HG03558 (cell line): Measurements from ENCODE around the gene WDR46.

ENCODE experiments used
- ATAC-seq: cut with Tn5 transposase; IDR thresholded peaks from one replicate; pipeline ENCODE4 v1.9.1; 2021; ENCODE audit warnings: moderate number of reproducible peaks; ENCODE audit not compliant: unreplicated experiment; ENCODE audit errors: extremely low read depth

WDR46 gene, protein sequence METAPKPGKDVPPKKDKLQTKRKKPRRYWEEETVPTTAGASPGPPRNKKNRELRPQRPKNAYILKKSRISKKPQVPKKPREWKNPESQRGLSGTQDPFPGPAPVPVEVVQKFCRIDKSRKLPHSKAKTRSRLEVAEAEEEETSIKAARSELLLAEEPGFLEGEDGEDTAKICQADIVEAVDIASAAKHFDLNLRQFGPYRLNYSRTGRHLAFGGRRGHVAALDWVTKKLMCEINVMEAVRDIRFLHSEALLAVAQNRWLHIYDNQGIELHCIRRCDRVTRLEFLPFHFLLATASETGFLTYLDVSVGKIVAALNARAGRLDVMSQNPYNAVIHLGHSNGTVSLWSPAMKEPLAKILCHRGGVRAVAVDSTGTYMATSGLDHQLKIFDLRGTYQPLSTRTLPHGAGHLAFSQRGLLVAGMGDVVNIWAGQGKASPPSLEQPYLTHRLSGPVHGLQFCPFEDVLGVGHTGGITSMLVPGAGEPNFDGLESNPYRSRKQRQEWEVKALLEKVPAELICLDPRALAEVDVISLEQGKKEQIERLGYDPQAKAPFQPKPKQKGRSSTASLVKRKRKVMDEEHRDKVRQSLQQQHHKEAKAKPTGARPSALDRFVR

DNA sequence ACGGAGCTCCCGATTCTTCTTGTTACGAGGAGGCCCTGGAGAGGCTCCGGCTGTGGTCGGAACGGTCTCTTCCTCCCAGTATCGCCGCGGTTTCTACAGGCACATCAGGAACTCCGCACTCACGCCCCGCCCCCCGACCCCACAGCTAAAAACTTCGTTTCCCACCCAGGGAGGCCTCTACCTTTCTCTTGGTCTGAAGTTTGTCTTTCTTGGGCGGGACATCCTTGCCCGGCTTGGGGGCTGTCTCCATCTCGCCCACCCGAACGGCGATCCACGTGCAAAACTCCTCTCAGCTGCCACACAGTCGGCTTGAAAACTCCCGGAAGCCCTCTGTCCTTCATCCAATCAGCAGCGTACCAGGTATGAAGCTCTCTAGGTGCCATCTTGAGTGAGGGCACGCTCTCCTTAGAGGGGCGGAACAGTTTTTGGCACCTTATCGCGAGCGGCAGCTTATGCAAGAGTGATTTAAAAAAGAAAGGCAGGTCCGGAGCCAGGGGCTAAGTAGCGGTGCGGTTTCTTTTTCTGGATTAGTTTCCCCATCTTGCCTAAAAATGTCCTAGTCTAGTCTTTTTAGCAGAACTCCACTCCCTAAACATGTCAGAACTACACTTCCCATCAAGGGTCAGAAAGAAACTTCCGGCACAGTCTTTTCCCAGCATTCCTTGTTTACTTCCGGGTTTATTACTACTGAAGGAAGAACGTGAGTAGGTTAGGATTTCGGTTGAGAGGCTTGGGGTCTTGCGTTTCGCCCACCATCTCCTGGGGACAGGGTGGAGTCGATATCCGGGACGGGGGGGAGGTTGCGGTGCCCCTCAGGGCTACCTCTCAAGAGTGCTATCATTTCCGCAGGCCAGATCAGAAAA is at the start of gene WDR46, which contains the start of gene PFDN6:
Gene WDR46 (minus strand): TSS at position 319 of the 863 bp plus-strand sequence. CDS start 69 bp downstream, at position 250.
Gene PFDN6 (plus strand): TSS at position 681 of the 863 bp plus-strand sequence. CDS start 256 bp downstream, outside the sequence.
- peak; percentile 65 for ATAC-seq

DNA sequence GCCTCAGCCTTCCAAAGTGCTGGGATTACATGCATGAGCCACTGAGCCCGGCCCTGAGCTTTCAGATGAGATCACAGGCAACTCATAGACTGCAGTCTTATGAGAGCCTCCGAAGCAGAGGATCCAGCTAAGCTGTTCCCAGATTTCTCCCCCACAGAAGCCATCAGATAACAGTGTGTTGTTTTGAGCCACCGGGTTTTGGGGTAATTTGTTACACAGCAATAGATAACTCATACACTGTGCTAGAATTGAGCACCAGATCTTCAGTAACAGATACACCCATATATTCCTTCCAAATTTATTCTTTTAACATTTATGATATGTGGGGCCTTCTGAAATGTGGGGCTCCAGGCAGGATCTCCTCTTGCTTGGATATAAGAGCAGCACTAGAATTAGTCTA is 47.5 kb upstream of the WDR46 start:
- ATAC-seq: no peak

DNA sequence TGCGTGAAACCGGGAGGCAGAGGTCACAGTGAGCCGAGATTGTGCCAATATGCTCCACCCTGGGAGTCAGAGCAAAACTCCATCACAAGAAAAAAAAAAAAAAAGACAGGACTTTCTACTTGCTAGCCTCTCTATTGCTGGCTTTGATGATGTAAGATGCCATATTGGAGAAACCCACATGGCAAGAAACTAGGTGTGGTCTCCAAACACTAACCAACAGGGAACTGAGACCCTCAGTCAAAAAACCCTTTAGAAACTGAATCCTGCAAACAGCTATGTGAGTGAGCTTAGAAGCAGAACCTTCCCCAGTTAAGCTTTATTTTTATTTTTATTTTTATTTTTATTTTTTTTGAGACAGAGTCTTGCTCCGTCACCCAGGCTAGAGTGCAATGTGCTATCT is 46.9 kb upstream of the WDR46 start:
- no peak for ATAC-seq

DNA sequence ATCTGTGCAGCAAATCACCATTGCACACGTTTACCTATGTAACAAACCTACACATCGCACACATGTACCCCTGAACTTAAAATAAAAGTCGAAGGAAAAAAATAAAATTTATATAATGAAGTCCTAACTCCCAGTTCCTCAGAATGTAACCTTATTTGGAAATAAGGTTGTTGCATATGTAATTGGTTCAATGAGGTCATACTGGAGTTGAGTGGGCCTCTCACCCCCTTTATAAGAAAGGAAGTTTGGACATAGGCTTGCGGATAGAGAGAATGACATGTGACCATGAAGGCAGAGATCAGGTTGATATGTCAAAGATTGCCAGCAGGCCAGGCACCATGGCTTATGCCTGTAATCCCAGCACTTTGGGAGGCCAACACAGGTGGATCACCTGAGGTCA is 44.6 kb upstream of the WDR46 start:
- no peak for ATAC-seq

DNA sequence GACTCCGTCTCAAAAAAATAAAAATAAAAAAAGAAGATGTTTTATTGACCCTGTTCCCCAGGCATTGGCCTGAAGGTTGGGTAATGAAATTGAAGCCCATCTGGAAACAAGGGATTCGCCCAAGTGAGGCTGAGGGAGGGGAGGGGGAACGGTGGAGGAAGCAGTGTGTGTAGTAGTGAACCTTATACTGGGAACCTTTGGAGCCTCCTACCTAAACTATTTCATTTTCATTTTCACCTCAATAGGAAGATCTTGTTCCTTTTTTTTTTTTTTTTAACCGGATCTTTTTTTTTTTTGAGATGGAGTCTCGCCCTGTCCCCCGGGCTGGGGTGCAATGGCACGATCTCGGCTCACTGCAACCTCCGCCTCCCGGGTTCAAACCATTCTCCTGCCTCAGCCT is 41.7 kb upstream of the WDR46 start:
- no peak for ATAC-seq

DNA sequence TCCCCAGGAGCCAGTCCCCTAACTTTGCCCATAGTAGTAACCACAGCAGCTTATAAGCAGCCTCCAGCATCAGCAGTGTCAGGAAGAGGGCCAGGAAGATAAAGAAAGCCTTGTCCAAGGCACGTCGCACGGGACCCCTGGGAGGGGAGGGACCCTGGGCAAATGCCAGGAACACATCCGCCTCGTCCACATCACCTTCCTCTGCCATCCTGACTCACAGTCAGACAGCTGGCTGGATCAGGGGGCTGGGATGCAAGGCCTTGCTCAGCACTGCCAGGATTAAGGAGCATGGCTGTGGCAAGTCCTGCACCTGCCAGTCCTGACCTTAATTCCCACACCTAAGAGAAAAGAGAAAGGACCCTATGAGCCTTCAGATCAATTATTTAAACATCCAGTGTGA is 40.0 kb upstream of the WDR46 start:
- ATAC-seq: no peak

DNA sequence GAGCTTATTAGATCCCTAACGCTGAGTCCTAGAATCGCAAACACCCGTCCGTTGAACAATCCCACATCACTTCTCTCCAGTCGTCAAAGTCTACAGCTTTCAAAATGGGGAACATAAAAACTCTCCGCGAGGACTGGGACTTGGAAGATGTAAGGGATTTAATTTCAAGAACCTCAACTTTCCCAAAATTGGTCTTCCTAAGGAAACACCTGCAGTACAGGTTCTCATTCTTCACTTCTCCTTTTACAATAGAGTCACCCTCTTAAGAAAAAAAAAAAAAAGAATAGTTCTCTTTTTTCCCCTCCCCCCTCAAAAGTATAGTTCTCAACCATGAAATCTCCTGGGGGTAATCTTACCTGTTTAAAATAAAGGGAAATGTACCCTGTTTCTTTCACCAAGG is 35.1 kb upstream of the WDR46 start:
- ATAC-seq: no peak

DNA sequence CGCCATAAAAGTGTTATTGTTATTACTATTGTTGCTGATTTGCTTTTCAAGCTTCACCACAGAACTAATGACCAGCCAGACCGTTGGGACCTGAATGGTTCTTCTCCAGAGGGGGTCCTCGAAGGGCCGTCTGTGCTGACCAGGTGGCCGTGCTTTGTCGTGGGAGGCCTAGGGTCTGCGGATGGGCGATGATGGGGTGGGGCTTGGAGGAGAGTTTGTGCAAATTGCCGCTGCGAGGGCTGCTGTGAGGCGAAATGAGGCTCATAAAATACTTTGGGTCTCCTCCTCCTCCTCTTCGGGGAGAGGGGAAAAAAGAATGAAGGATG is 34.5 kb upstream of the WDR46 start:
- ATAC-seq: no peak

DNA sequence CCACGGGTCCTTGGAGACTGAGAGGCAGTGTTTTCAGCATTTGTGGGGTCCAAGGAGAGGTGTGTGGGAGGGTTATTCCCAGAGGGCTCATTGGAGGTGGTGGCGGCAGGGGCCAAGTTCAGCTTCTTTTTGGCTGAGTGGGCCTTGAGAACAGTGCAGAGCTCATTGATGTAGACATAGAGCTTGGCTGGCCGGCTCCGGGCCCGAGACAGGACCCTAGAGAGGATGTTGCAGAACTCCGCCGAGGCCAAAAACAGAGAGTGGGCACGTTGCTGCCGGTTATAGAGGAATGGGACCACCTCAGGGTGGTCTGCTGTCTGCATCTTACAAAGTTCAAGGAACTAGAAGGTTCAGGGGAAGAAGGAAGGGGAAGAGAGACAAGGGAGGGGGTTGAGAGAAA is 32.2 kb upstream of the WDR46 start:
- no peak for ATAC-seq

DNA sequence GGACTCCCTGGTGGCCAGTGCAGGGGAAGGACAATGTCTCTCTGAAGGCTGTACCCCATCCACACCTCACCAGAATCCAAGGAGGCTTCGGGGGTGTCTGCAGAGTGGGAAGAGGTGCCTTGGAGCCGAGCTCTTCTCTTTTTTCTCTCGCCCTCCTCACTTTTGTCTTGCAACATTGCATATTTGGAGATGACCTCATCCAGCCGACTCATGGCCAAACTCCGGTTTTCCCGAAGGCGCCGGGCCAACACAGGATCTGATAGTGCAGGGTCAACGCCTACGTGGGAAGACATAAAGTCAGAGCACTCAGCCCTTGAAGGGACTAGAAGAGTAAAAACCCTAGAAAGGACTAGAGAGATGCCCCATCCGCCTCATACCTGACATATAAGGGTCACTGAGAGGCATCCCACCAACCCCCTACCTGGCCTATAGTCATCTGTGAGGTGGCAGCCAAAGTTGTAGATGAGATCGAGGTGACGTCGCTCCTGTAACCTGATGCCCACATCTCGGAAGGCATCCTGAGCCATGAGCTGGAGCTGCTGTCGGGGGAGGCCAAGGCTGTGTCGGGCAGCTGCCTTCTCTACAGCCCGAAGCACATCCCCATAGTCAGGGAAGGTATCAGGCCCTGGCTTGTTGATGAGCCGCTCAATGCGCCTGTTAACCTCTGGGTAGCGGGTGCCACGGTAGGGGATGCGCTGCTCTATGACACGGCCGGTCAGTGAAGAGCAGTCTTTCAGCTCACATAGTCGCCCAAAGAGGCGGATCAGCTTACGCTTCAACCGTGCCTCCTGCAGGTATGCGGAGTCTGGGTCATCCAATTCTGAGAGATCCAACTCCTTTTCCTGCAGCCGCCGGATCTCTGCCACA is 31.5 kb upstream of the WDR46 start:
- no peak for ATAC-seq

DNA sequence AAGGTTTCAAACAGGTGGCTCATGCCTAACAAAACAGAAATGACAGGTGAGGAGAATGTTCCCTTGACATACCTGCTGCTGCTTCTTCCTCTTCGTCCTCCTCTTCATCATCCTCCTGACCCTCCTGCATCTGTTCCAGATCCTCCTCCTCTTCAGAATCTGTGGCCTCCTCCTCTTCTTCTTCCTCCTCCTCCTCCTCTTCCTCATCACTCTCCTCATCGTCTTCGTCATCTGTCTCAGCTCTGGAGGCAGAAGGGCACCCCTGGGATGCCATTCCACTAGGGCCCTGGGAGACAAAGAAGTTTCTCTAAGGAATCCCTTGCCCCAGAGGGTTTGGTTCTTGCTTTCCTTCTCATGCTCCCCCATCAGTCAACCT is 30.9 kb upstream of the WDR46 start:
- no peak for ATAC-seq

DNA sequence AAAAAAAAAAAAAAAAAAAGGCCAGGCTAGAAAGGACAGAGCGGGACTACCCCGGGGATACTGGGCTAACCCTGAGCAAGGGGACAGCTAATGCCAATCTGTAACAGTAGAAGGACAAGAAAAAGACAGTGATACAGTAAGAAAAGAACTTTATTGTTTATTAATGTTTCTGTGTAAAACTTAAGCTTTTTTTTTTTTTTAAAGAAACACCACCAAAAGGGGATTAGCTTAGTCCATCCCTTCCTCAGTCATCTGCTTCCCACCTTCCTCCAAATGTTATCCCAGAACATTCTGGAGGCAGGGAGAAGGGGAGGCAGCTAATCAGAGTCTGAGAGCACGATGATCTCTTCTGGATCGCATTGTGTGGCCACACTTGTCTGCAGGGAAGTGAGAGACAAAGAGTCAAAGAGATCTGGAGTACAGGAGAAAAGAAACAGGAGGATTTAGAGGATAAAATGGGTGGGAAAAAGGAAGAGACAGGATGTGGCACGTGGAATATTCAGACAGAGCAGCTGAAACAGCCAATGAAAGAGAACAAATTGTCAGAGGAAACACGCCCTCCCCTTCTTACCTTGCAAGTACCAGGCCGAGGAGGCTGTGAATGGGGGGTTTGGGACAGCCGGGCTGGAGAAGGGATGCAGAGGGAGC is 29.5 kb upstream of the WDR46 start:
- ATAC-seq: no peak

DNA sequence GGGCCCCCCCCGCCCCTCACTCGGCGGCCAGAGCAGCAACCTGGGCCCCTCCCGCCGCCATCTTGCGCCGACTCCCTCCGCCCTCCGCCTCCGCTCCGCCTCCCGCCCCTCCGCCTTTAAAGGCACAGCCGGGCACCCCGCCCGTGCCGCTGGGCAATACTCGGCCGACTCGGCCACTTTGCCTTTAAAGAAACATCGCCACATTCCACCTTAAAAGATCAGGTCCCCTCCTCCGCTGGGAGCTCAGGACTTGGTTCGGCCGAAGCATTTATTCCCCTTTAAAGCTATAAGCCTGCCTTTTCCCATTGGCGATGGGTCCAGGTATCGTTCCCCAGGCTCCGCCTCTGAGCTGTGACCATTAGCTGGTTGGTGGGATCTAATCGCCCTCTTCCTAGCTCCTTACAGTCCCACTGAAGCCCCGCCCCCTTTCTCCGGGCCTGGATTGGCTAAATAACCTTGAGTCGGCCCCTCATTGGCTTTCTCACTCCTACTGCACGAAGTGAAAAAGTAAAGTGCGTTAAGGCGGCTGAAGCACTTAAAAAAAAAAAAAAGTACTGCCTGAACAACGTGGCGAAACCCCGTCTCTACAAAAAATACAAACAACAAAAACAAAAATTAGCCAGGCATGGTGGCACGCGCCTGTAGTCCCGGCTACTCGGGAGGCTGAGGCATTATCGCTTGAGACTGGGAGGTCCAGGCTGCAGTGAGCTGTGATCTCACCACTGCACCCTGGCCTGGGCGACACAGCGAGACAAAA is 28.8 kb upstream of the WDR46 start, which contains the start of gene ZBTB22:
Gene ZBTB22 (minus strand): TSS at position 76 of the 757 bp plus-strand sequence. CDS start 828 bp downstream, outside the sequence.
- ATAC-seq: no peak

DNA sequence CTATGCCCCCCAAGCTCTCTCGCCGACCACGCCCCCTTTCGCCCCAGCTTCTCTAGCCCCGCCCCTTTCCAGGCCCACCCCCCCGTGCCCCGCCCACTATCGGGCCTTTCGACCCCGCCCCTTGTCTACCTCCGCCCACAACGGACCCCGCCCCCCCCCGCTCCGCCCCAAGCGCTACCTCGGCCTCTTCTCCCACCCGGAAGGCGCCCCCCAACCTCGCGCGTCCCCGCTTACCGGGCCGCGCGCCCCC is 28.3 kb upstream of the WDR46 start:
- no peak for ATAC-seq

DNA sequence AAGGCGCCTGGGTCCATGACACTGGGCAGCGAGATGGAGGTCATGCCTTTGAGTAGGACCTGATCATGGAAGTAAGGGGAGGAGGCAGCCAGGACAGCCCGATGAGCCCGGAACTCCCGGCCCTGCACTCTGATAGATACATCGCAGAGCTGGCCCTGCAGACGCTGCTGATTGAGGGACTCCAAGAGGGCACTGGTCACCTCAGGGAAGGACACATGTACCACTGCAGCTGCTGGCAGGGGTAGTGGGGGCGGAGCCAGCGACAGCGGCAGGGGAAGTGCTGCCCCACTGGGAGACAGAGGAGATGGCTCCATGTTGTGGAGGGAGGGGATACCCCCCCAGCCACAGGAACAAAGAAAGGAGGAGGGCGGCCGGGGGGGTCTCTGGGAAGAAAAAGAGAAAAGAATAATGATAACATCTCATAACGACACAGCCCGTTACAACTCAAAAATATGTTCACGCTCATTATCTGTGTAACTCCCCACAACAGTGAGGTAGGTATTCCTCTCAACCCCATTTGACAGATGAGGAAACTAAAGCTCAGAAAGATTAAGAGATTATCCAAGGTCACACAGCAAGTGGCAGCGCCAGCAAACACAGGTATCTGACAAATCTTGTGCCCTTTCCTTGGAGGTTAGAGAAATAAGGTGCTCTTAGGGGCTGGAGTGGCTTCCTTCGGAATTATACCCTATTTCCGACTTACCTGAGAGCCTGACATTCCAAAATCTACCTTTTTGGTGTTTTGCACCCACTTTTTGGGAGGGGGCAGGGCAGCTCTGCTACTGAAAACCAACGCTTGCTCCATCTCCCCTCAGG is 27.8 kb upstream of the WDR46 start:
- ATAC-seq: no peak

DNA sequence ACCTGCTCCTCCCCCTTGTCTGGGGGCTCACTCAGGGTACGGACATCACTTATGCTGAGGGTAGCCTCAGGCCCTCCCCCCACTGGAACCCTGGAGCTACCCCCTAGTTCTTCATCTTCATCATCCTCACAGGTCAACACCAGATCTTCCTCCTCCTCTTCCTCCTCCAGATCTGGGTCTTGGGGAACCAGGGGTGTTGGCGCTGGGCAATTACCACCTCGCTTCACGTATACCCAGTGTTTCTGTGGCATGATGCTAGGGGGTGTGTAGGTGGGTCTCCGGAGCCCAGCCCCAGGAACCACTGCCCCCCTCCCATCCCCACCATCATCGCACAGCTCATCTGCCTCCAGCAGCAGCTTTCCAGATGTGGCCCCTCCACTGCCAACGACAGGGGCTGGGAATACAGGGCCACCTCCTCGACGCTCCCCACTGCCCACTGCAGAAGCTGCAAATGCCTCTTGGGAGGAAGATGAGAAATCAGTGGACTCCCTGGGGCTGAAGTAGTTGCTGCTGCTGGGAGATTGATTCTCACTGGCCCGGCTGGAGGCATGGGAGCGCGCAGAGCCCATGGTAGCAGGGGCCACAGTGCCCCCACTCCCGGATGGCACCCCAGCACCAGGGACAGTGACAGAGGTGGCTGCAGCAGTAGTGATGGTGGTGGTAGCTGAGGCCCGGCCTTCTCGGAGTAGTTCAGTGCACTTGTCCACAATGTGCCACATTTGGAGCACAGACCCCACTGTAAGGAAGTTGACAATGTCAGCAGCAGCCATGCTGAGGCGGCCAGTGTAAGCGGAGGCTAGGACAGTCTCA is 27.0 kb upstream of the WDR46 start:
- no peak for ATAC-seq

DNA sequence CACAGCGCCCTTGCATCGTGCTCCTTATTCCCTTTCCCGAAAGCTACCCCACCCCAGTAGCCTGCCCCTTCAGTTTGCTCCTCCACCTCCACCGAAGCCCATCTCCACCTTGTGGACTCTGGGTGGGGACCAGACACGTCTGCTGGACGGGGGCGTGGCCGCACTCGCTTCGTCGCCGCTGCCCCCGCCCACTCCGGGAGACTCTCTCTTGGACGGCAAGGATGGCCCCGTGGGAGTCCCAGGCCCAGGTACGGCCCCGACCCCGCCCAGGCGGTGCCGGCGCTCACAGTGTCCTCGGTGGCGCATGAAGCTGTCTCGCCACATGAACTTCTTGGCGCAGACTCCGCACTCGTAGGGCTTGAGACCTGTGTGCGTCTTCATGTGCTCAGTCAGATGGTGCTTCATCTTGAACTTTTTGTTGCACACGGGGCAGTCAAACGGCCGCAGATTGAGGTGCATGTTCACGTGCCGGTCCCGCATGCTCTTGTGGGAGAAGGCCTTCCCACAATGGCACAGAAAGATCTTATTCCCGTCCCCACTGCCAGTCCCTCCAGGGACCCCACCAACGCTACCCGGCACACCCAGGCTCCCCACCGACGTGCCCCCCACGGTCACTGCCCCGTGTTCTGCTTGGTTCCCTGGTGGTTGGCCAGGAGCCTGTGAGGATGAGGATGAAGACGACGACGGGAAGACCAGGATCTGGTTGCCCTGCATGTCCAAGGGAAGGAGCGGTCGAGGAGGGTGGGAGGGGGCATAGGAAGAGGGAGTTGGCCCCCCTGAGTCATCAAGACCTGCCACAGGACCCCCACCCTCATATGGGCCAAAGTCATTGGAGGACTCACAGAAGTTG is 26.1 kb upstream of the WDR46 start:
- ATAC-seq: no peak
